Amygdala (tissue), 56 donors: ENCODE data around the gene CLASRP.

Experiments used
- DNase-seq, 56 donors: peaks; one replicate each; lab custom pipeline; 2025; lab: John Stamatoyannopoulos, UW

Gene CLASRP

DNA sequence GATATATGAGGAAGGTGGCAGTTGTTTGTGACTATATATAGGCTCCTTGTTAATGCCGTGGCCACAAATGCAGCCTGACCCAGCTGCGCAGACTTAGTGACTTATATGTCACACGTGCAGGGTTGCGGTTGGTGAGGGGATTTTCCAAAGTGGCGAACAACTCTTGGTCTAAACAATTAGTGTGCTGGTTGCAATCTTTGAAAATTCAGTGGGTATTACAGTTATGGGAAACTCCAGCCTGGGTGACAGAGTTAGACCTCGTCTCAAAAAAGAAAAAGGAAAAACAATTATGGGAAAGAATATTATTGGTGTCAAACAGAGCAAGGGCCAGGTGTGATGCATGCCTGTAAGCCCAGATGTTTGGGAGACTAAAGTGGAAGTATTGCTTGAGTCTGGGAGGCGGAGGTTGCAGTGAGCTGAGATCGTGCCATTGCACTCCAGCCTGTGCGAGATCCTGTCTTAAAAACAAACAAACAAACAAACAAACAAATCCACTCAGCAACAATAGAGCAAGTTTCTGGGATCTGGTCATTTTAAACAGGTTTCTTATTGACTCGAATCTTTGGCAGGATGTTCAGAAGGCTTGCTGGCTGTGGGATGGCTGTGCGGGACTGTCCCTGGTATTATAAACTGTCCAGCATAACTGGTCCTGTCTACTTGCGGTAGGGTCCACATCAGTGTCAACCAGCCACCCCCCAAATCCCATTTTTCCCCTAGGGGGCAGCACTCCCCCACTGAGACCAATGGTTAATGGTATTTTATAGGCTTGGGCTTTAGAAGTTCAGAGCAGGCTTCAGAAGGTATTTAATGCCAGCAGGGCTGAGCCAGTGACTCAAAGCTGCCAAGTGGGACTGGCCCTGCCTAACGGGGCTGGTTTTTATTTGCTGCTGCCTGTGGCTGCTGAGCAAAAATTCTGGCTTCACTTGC lies 22.2 kb upstream of the CLASRP start:
- DNase-seq = peak in 53 of 56 donors; percentile 4 to 90 (median 53)

DNA sequence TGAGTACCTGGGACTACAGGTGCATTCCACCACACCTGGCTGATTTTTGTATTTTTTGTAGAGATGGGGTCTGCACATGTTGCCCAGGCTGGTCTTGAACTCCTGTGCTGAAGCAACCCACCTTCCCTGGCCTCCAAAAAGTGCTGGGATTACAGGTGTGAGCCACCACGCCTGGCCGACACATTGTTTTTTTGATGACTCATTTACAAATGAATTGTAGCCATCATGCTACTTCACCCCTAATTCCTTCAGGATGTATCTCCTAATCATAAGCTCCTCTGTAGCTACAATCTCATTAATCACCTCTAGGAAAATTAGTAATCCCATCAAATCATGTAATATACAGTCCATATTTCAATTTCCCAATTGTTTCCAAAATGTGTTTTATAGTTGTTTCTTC lies 19.7 kb upstream of the CLASRP start:
- no peak for DNase-seq

DNA sequence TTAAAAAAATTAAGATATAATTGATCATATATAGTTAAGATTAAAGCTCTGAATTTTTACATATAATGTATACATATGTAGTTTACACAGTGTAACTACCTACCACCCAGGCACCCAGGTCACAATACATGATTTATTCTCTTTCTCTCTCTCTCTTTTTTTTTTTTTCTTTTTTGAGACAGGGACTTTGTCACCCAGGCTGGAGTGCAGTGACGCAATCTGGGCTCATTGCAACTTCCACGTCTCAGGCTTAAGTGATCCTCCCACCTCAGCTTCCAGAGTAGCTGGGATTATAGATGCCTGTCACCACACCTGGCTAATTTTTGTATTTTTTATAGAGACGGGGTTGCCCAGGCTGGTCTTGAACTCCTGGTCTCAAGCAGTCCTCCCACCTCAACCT lies 18.8 kb upstream of the CLASRP start:
- DNase-seq = no peak

DNA sequence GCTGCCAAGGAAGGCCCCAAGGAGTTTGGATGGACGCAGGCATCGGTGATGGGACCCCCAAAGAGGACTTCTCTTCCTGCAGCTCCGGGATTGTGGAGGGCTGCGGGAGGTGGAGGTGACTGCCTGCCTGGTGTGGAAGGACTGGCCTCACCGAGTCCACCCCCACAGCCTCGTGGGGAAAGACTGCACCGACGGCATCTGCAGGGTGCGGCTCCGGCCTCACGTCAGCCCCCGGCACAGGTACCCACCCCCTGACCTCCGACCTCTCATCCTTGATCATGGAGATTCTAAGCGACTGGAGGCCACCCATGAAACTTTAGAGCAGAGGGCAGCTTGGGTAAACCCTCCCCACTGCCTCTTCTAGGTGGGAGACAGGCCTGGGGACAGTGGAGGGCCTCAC lies 16.9 kb upstream of the CLASRP start:
- DNase-seq = no peak

DNA sequence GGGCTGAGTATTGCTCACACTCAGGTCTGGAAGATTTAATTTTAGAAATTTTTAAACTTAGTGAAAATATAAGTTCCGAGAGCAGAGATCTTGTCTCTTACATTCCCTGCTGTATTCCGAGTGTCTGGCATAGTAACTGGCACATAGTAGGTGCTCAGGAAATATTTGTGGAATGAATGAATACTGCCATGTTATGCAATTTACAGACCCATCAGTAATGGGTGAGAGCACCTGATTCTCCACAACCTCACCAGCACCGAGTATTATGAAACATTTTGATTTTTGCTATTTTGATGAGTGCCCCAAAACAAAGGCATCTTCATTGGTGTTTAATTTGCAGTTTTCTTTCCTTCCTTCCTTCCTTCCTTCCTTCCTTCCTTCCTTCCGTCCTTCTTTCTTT lies 15.8 kb upstream of the CLASRP start:
- DNase-seq = no peak

DNA sequence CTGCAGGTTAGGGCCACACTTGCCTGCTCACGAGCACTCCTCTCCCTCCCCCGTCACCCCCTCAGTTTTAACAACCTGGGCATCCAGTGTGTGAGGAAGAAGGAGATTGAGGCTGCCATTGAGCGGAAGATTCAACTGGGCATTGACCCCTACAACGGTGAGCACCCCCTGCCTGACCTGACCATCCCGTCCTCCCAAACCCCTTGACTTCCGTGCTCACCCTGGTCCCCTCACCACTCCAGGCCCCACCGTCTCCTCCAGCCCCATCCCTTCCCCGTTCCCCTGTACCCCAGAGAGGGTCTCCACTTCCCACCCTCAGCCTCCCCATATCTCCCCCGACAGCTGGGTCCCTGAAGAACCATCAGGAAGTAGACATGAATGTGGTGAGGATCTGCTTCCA lies 13.6 kb upstream of the CLASRP start:
- no peak for DNase-seq

DNA sequence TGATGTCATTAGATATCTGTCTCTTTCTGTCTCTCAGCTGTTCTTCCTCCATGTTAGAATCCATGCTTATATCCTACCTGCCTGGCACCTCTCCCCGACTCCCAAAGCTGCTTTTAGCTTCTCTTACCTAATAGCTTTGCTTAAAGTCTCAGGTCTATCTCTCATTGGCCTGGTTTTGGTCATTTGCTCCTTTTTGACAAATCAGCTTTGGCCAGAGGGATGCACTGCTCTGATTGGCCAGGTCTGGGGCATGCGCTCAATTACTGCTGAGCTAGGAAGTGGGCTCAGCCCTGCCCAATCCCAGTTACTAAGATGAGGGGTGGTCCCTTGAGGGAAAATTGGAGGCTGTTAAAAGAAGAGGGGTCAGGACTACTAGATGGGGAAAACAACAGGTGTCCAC lies 11.5 kb upstream of the CLASRP start:
- no peak for DNase-seq

DNA sequence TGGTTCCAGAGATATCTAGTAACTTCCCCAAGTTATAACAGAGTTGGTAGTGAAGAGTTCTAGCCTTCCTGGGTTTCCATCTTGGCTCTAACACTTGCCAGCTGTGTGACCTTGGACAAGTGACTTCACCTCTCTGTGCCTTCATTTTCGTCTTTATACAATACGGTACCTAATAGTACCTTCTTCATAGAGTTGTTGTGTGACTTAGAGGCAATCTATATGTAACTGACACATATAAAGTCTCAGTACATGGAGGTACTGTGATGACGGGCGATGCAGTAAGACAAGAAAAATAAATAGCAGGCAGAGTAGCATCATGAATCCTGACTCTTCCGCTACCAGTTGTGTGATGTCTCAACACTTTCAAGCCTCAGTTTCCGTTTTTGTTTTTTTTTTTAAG lies 8.0 kb upstream of the CLASRP start:
- DNase-seq = no peak

DNA sequence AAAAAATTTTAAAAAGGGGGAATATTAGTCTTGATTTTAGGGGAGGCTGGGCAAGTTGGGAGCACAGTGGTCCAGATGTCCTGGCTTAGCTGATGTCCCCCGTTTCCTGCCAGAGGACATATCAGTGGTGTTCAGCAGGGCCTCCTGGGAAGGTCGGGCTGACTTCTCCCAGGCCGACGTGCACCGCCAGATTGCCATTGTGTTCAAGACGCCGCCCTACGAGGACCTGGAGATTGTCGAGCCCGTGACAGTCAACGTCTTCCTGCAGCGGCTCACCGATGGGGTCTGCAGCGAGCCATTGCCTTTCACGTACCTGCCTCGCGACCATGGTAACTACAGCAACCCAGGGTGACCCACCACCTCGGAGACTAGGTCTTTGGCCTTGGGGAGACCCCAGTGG lies 6.4 kb upstream of the CLASRP start:
- DNase-seq = no peak

DNA sequence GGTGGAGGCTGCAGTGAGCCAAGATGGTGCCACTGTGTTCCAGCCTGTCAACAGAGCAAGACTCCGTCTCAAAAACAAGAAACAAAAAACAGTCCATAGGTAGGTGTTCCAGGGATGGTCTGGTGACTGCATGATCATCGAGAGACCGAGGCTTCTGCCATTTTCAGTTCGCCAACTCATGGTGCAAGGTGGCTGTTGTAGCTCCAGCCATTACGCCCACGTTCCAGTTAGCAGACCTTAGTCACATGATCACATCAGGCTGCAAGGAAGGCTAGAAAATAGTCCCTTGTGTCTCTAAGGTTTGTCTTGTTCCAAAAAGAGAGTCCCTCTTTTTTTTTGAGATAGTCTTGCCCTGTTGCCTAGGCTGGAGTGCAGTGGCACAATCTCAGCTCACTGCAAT lies 3.1 kb upstream of the CLASRP start:
- no peak for DNase-seq

DNA sequence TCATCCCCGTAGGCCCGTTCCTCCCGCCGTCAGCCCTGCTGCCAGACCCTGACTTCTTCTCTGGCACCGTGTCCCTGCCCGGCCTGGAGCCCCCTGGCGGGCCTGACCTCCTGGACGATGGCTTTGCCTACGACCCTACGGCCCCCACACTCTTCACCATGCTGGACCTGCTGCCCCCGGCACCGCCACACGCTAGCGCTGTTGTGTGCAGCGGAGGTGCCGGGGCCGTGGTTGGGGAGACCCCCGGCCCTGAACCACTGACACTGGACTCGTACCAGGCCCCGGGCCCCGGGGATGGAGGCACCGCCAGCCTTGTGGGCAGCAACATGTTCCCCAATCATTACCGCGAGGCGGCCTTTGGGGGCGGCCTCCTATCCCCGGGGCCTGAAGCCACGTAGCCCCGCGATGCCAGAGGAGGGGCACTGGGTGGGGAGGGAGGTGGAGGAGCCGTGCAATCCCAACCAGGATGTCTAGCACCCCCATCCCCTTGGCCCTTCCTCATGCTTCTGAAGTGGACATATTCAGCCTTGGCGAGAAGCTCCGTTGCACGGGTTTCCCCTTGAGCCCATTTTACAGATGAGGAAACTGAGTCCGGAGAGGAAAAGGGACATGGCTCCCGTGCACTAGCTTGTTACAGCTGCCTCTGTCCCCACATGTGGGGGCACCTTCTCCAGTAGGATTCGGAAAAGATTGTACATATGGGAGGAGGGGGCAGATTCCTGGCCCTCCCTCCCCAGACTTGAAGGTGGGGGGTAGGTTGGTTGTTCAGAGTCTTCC lies 1.3 kb upstream of the CLASRP start:
- DNase-seq = no peak

DNA sequence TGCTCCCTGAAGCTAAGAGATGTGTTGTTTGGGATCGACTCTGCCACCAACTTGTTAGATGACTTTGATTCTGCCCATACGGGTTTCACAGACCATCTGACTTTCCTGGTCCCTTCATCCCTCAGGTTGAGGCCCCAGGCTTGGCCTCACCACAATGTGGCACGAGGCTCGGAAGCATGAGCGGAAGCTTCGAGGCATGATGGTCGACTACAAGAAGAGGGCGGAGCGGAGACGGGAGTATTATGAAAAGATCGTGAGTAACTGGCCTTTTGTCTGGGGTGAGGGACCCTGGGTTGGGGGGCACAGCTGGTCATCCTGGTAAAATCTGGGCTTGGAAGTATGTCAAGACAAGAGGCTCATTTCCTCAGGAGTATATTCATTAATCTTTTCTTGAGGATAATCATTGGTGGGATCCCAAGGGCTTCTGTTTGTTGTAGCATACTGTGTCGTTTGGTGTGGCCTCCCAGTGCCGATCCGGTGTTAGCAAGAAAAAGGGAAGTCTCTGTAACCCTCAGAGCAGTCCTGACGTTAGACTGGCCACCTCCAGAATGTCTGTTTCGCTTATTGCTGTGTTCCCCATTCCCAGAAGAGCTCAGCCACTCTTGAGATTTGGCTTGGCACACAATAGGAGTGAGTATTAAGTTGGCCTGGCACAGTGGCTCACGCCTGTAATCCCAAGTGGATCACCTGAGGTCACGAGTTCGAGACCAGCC lies 1.4 kb downstream of the CLASRP start:
- DNase-seq = no peak

DNA sequence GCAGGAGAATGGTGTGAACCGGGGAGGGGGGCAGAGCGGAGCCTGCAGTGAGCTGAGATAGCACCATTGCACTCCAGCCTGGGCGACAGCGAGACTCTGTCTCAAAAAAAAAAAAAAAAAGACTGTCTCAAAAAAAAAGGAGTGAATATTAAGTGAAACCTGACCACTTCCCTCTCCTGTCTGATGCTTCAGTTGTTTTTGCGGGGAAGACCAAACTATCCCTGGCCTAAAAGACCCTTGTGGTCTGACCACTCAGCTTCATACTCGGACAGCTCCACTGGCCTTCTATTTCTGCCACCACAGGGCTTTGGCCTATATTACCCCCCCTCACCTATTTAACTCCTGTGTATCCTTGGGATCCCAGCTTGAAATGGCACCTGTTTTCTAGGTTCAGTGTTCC lies 2.3 kb downstream of the CLASRP start:
- DNase-seq = no peak

DNA sequence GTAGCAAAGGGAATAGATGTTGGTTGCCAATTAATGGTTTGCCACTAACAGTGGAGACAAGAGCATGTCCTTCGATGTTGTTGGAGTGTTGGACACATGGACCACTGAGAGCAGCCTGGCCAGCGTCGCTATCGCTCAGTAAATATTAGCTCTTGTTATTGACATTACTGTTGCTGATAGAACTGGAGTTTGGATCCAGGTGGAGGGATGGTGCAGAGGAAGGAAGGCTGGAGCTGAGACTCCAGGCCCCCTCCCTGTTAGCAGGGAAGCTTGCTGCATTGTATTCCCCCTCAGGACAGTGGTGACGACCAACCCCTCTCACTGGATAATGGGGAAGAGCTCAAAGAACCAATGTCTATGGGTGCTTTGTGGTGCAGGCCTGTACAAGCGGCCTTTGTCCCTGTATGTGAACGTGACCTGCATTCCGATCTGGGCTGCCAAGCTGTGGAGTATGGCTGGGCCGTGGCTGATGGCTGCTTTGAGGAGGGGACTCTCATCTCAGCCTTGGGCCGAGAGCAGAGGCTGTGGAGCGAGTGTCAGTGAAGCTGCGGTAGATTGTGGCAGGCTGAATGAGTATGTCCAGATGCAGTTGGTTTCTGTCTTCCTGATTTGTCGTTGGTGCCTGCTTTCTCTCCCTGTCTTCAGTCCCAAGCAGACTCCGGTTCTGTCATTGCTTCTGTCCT lies 7.0 kb downstream of the CLASRP start:
- peak; percentile 12 to 96 (median 79) for DNase-seq

DNA sequence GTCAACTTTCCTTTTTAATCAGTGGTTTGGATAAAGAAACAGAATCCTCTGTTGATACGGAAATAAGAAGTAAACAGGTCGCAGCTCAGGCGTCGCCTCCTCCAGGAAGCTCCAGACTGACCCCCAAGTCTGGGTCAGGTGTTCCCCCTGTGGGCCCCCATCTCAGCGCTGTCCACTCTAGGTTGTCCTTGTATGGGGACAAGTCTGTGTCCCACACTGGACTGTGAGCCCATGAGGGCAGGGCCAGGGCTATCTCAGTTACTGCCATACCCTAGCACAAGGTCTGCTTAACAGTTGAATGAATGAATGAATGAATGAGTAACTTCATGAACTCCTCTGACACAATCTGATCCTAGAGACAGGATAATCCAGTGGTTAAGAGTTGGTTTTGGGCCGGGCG lies 7.5 kb downstream of the CLASRP start:
- DNase-seq = peak in 3 of 56 donors; percentile 21 to 48 (median 28)

DNA sequence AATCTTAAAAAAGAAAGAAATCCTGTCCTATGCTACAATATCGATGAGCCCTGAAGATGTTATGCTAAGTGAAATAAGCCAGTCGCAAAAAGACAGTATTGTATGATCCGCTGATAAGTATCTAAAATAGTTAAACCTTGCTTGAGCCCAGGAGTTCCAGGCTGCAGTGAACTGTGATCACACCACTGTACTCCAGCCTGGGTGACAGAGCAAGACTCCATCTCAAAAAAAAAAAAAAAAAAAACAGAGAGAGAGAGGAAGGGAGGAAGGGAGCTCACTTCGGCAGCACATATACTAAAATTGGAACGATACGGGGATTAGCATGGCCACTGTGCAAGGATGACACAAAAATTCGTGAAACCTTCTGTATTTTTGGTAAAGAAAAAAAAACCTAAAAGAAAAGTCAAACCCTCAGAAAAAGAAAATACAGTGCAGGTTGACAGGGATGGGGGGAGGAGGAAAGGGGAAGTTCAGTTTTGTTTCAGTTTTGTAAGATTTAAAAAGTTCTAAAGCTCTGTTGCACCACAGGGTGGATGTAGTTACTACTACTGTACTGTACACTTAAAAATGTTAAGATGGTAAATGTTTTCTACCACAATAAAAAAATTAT lies 8.4 kb downstream of the CLASRP start:
- DNase-seq = no peak

DNA sequence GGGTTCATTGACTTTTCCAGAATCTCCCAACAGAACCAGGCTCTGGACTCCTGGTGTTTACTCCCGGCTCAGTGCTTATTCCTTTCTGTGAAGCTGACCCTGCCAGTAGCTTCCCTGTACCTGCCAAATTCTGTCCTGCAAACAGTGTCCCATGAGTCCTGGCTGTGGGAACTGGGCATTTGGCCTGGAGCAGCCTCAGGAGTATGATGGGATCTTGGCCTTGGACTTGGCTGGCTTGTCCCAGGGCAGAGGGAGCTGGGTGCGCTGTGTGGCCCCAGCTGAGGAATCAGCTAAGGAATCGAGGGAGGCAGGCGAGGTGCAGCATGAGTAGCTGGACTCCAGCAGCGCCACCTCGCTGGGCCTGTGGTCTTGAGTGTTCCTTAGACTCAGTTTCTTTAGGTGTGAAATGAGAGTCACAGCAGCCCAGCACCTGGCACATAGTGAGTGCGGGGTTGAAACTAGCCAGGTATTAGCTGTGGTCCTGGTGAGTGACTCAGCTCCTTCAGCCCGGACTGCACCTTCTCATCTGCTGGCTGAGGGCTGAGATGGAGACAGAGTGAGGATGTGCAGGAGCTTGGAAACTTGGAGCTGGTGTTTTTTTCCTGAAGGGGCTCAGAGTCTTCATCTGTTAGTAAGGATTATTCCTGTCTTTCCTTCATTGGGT lies 10.4 kb downstream of the CLASRP start:
- DNase-seq = peak in 33 of 56 donors; percentile 3 to 71 (median 32)

DNA sequence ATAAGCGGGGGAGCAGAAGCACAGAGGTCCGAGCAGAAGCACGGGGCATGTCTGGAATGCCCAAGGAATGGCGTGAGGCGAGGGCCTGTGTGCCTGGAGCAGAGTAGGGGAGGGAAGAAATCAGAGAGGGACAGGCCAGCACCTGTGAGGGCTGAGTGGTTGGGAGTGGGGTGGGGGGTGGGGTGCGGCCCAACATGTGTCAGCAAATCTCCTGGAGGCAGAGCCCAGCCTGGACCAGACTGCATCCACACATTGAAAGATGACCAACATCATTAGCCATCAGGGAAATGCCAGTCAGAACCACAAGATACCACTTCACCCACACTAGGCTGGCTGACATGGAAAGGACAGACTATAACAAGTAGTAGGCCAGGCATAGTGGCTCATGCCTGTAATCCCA lies 11.2 kb downstream of the CLASRP start:
- no peak for DNase-seq

DNA sequence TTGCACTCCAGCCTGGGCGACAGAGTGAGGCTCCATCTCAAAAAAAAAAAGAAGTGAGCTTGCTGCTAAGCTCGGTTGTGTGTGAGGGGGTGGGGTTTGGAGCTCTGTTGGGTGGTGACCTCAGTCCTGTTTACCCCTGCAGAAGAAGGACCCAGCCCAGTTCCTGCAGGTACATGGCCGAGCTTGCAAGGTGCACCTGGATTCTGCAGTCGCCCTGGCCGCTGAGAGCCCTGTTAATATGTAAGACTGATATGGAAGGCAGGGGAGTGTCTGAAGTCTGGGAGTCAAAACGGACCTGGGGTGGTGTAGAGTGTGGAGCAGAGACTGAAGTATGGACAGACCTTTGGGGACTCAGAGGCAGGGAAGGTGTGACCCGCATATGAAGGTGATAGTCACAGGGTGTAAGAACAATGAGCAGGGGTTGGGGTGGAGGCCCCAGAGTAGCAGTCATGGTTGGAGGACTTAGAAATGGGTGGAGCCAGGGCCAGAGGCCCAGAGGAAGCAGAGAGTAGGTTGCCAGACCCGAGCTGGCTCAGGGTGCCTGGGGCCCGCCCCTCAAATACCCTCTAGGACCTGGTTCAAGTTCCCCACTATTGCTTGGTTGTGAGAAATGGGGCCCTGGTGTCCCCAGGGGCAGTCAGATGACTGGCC lies 13.2 kb downstream of the CLASRP start:
- no peak for DNase-seq
